H9 (cell line): ENCODE measurements around the gene MGAT5. TPM values are rescaled to one million over a fixed set of nuclear protein-coding genes. Genes with fewer than 3 reads are reported as not detected.

Experiments used
- DNase-seq: peaks from one replicate; pipeline ENCODE4 v3.0.0-alpha.2; 2017
- H2AFZ ChIP-seq: one replicate; pipeline ENCODE4 v1.6.1; 2013; ENCODE audit warnings: mild to moderate bottlenecking, low read length, control low read depth, moderate library complexity
- H2AK5ac ChIP-seq: 2 replicates; pipeline ENCODE4 v1.6.1; 2013; ENCODE audit warnings: low read length, control low read depth, mixed read lengths; ENCODE audit not compliant: insufficient read length
- H2BK120ac ChIP-seq: one replicate; pipeline ENCODE4 v1.6.1; 2013; ENCODE audit warnings: low read depth, mild to moderate bottlenecking, low read length, control low read depth, inconsistent platforms; ENCODE audit not compliant: poor library complexity, severe bottlenecking
- H2BK12ac ChIP-seq: 2 replicates; pipeline ENCODE4 v1.6.1; 2013; ENCODE audit warnings: low read length, control low read depth, mixed read lengths, low read depth; ENCODE audit not compliant: insufficient read length
- H2BK15ac ChIP-seq: 2 replicates; pipeline ENCODE4 v1.6.1; 2013; ENCODE audit warnings: low read depth, low read length, control low read depth
- H2BK20ac ChIP-seq: one replicate; pipeline ENCODE4 v1.6.1; 2013; ENCODE audit warnings: low read depth, mild to moderate bottlenecking, low read length, control low read depth, inconsistent platforms; ENCODE audit not compliant: poor library complexity, severe bottlenecking
- H2BK5ac ChIP-seq: 2 replicates; pipeline ENCODE4 v1.6.1; 2013; ENCODE audit warnings: low read length, control low read depth, mixed read lengths; ENCODE audit not compliant: insufficient read length
- H3K14ac ChIP-seq: 2 replicates; pipeline ENCODE4 v1.6.1; 2013; ENCODE audit warnings: low read length, control low read depth; ENCODE audit not compliant: insufficient read depth
- H3K18ac ChIP-seq: 2 replicates; pipeline ENCODE4 v1.6.1; 2013; ENCODE audit warnings: low read depth, mild to moderate bottlenecking, mixed read lengths, low read length, control low read depth; ENCODE audit not compliant: insufficient read length
- H3K23ac ChIP-seq: 2 replicates; pipeline ENCODE4 v1.6.1; 2013; ENCODE audit warnings: low read length, control low read depth, mixed read lengths, low read depth; ENCODE audit not compliant: insufficient read length
- H3K23me2 ChIP-seq: 2 replicates; pipeline ENCODE4 v1.6.1; 2013; ENCODE audit warnings: low read depth, mild to moderate bottlenecking, mixed read lengths, low read length, control low read depth; ENCODE audit not compliant: insufficient read length, poor library complexity, severe bottlenecking
- H3K27ac ChIP-seq: 2 replicates; pipeline ENCODE4 v1.5.1; 2013; ENCODE audit warnings: low read length, control low read depth, mixed read lengths, low read depth; ENCODE audit not compliant: insufficient read length
- H3K27me3 ChIP-seq: 2 replicates; pipeline ENCODE4 v1.6.1; 2013; ENCODE audit warnings: low read length, control low read depth, inconsistent platforms; ENCODE audit not compliant: insufficient read depth
- H3K4ac ChIP-seq: 2 replicates; pipeline ENCODE4 v1.6.1; 2013; ENCODE audit warnings: low read depth, mild to moderate bottlenecking, control low read depth, inconsistent platforms, low read length, moderate library complexity
- H3K4me1 ChIP-seq: 2 replicates; pipeline ENCODE4 v1.6.1; 2013; ENCODE audit warnings: low read length, control low read depth, inconsistent platforms; ENCODE audit not compliant: insufficient read depth
- H3K4me2 ChIP-seq: 2 replicates; pipeline ENCODE4 v1.6.1; 2013; ENCODE audit warnings: low read length, control low read depth, mixed read lengths; ENCODE audit not compliant: insufficient read length, insufficient read depth
- H3K56ac ChIP-seq: 2 replicates; pipeline ENCODE4 v1.6.1; 2013; ENCODE audit warnings: low read depth, mild to moderate bottlenecking, mixed read lengths, low read length, control low read depth; ENCODE audit not compliant: insufficient read length
- H3K79me1 ChIP-seq: 2 replicates; pipeline ENCODE4 v1.6.1; 2013; ENCODE audit warnings: low read depth, mild to moderate bottlenecking, moderate library complexity, low read length, control low read depth, inconsistent platforms; ENCODE audit not compliant: insufficient read depth, poor library complexity, severe bottlenecking
- H3K79me2 ChIP-seq: 2 replicates; pipeline ENCODE4 v1.6.1; 2013; ENCODE audit warnings: low read length, control low read depth, inconsistent platforms; ENCODE audit not compliant: insufficient read depth
- H3K9ac ChIP-seq: 2 replicates; pipeline ENCODE4 v1.6.1; 2013; ENCODE audit warnings: low read length, control low read depth, mixed read lengths; ENCODE audit not compliant: insufficient read length; ENCODE audit errors: extremely low read depth
- H3K9me3 ChIP-seq: one replicate; pipeline ENCODE4 v1.6.1; 2013; ENCODE audit warnings: low read depth, low read length, inconsistent platforms; ENCODE audit not compliant: control insufficient read depth
- H3T11ph ChIP-seq: one replicate; pipeline ENCODE4 v1.6.1; 2013; ENCODE audit warnings: mild to moderate bottlenecking, low read length, control low read depth, inconsistent platforms
- H4K20me1 ChIP-seq: one replicate; pipeline ENCODE4 v1.6.1; 2013; ENCODE audit not compliant: control insufficient read depth, insufficient read length, insufficient read depth
- H4K5ac ChIP-seq: 2 replicates; pipeline ENCODE4 v1.6.1; 2013; ENCODE audit warnings: low read depth, mild to moderate bottlenecking, mixed read lengths, low read length, control low read depth; ENCODE audit not compliant: insufficient read length
- H4K8ac ChIP-seq: replicated peaks from 2 replicates; pipeline ENCODE4 v1.6.1; 2013; ENCODE audit warnings: low read length, control low read depth, mixed read lengths, low read depth; ENCODE audit not compliant: insufficient read length
- H4K91ac ChIP-seq: 2 replicates; pipeline ENCODE4 v1.6.1; 2013; ENCODE audit warnings: low read depth, mild to moderate bottlenecking, moderate library complexity, mixed read lengths, low read length, control low read depth; ENCODE audit not compliant: insufficient read length
- H3K27ac Mint-ChIP-seq, 3 experiments: 2 replicates in 2 of 3; 3 replicates in 1 of 3; pipeline ENCODE4 v1.8.0; 2020 to 2021; ENCODE audit warnings: mixed read lengths in 3 of 3, mild to moderate bottlenecking in 1 of 3, moderate library complexity in 1 of 3
- H3K27me3 Mint-ChIP-seq: 2 replicates; pipeline ENCODE4 v1.8.0; 2021; ENCODE audit warnings: low read depth, mild to moderate bottlenecking, moderate library complexity, mixed read lengths
- H3K36me3 Mint-ChIP-seq, 3 experiments: 2 replicates in 2 of 3; 3 replicates in 1 of 3; pipeline ENCODE4 v1.8.0; 2020 to 2021; ENCODE audit warnings: low read depth in 3 of 3, mixed read lengths in 3 of 3; ENCODE audit not compliant: insufficient read depth in 1 of 3
- H3K4me1 Mint-ChIP-seq, 2 experiments: 2 replicates each; pipeline ENCODE4 v1.8.0; 2020; ENCODE audit warnings: mixed read lengths in 2 of 2
- H3K4me3 Mint-ChIP-seq, 2 experiments: 2 replicates in 1 of 2; 3 replicates in 1 of 2; pipeline ENCODE4 v1.8.0; 2020 to 2021; ENCODE audit warnings: mild to moderate bottlenecking in 2 of 2, mixed read lengths in 2 of 2, moderate library complexity in 1 of 2
- H3K9me3 Mint-ChIP-seq, 2 experiments: 2 replicates in 1 of 2; 3 replicates in 1 of 2; pipeline ENCODE4 v1.8.0; 2020; ENCODE audit warnings: mild to moderate bottlenecking in 2 of 2, mixed read lengths in 2 of 2, moderate library complexity in 1 of 2
- WGBS: extraction: QIAGEN DNeasy Blood & Tissue Kit; methylation state at CpG from one replicate; pipeline ENCODE4 v1.1.7; 2013; ENCODE audit warnings: missing lambda C conversion rate, low lambda C conversion rate, mixed read lengths; ENCODE audit not compliant: insufficient read length; ENCODE audit errors: extremely low coverage; 5-methylcytosine and 5-hydroxymethylcytosine counted together
- total RNA-seq: library from RNA; stranded (reverse); gene quantifications from 2 replicates; pipeline ENCODE4 v1.2.1, GENCODE V29; 2021
- TF ChIP-seq, protein P1 (sequence below): fragments of 200-600 bp; sonication (generic); conservative IDR thresholded peaks from 3 replicates; pipeline ENCODE4 v1.8.0; 2021; ENCODE audit warnings: antibody characterized with exemption, mild to moderate bottlenecking

MGAT5 gene
- total RNA-seq, 1 experiment from 2014 or later, result 25.7 TPM

DNA sequence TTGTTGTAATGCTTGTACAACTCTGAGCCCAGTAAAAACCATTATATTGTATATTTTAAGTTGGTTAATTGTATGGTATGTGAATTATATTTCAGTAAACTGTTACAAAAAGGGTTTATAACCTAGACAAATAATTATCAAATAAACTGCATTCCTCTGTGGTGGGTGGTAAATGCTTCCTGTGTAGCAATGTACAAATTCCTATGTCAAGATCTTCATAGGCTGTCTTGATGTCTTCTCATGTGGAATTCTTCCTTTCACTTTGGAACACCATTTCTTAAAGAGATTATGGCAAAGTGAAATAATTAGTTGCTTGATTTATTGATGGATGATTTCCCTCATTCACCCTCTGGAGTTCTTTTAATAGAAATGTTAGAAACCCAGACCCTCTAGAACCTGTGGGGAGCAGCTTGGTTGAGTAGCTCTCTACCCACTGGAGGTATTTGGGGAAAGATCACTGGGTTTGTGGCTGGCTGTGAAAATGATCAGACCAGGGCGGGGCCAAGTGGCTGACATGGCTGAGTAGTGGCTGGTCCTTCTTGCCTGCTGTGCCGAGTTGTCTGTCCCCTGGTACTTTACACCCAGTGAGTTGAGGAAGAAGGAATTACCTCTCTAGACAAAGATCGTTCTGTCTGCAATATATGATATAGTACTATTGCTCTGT is 22.4 kb upstream of the MGAT5 start:
- Histone ChIP-seq H2BK15ac (no peak overlapping the region), H3K79me2 (peaks cover 4% of the 10 kb centered on the region; the same call in 1 of the 2 replicates), H2BK20ac (no peak overlapping the region), H2BK120ac (no peak overlapping the region), H3T11ph (no peak overlapping the region), H3K14ac (no peak overlapping the region), H4K20me1 (no peaks in the 10 kb centered on the region), H4K5ac (no peak overlapping the region), H3K18ac (no peak overlapping the region), H2BK5ac (no peak overlapping the region), H3K79me1 (peaks cover 7% of the 10 kb centered on the region), H3K23ac (no peak overlapping the region), H3K56ac (no peak overlapping the region), H2BK12ac (no peak overlapping the region), H3K27me3 (no peaks in the 10 kb centered on the region), H2AFZ (no peak overlapping the region), H3K4ac (no peak overlapping the region), H3K9ac (no peak overlapping the region), H3K4me1 (no peaks in the 10 kb centered on the region), H3K4me2 (no peak overlapping the region), H3K9me3 (peaks cover 9% of the 10 kb centered on the region), H2AK5ac (no peak overlapping the region), H3K23me2 (no peaks in the 10 kb centered on the region), H3K27ac (no peak overlapping the region), H4K91ac (no peak overlapping the region), H4K8ac (no peak overlapping the region)
- Mint-ChIP-seq H3K9me3 (peaks cover 31 to 32% of the 10 kb centered on the region in 2 experiments), H3K4me3 (no peak overlapping the region), H3K27me3 (no peaks in the 10 kb centered on the region), H3K4me1 (peaks cover 0 to 3% of the 10 kb centered on the region in 2 experiments; a peak in 1 of 4 replicates), H3K27ac (no peak overlapping the region), H3K36me3 (peaks cover 22 to 35% (median 23%) of the 10 kb centered on the region in 3 experiments)
- no peak for DNase-seq
- TF ChIP-seq, protein P1, sequence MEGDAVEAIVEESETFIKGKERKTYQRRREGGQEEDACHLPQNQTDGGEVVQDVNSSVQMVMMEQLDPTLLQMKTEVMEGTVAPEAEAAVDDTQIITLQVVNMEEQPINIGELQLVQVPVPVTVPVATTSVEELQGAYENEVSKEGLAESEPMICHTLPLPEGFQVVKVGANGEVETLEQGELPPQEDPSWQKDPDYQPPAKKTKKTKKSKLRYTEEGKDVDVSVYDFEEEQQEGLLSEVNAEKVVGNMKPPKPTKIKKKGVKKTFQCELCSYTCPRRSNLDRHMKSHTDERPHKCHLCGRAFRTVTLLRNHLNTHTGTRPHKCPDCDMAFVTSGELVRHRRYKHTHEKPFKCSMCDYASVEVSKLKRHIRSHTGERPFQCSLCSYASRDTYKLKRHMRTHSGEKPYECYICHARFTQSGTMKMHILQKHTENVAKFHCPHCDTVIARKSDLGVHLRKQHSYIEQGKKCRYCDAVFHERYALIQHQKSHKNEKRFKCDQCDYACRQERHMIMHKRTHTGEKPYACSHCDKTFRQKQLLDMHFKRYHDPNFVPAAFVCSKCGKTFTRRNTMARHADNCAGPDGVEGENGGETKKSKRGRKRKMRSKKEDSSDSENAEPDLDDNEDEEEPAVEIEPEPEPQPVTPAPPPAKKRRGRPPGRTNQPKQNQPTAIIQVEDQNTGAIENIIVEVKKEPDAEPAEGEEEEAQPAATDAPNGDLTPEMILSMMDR, result no peak
- WGBS, result no CpG with 5 or more reads among the region's 3 CpGs
